GM12878 (cell line): ENCODE measurements around the gene ASTL. TPM values are rescaled to one million over a fixed set of nuclear protein-coding genes. Genes with fewer than 3 reads are reported as not detected.

Source experiments
- BCL11A ChIP-seq: IDR thresholded peaks from 2 replicates; pipeline ENCODE4 v1.6.1; 2011; ENCODE audit warnings: low read depth, low read length
- BHLHE40 ChIP-seq, 2 experiments: fragments of 450-650 bp in 1 of 2; IDR thresholded peaks; 2 replicates each; pipeline ENCODE4 v1.6.1; 2011 to 2017; ENCODE audit warnings: low read depth in 2 of 2, borderline replicate concordance in 1 of 2, improper control_type of control experiment in 1 of 2, low read length in 1 of 2, mild to moderate bottlenecking in 1 of 2
- JUNB ChIP-seq: IDR thresholded peaks from 2 replicates; pipeline ENCODE4 v1.6.1; 2016; ENCODE audit warnings: antibody characterized with exemption, mild to moderate bottlenecking
- KLF5 ChIP-seq: fragments of 450-650 bp; IDR thresholded peaks from 2 replicates; pipeline ENCODE4 v1.6.1; 2014; ENCODE audit warnings: mild to moderate bottlenecking; ENCODE audit not compliant: partially characterized antibody
- SMAD1 ChIP-seq: fragments of 450-650 bp; IDR thresholded peaks from 2 replicates; pipeline ENCODE4 v1.6.1; 2018; ENCODE audit warnings: mild to moderate bottlenecking, low read depth; ENCODE audit not compliant: partially characterized antibody
- SMAD5 ChIP-seq: IDR thresholded peaks from 2 replicates; pipeline ENCODE4 v1.6.1; 2016; ENCODE audit warnings: antibody characterized with exemption, low read depth
- STAT3 ChIP-seq: IDR thresholded peaks from 2 replicates; pipeline ENCODE4 v1.6.1; 2011; ENCODE audit warnings: low read depth, low read length, improper control_type of control experiment
- TBL1XR1 ChIP-seq: IDR thresholded peaks from 2 replicates; pipeline ENCODE4 v1.6.1; 2012; ENCODE audit warnings: low read depth, low read length, improper control_type of control experiment
- YY1 ChIP-seq: IDR thresholded peaks from 2 replicates; pipeline ENCODE4 v1.6.1; 2011; ENCODE audit warnings: low read depth, mild to moderate bottlenecking, low read length
- ZNF384 ChIP-seq: IDR thresholded peaks from 2 replicates; pipeline ENCODE4 v1.6.1; 2012; ENCODE audit warnings: low read depth, mild to moderate bottlenecking, low read length, improper control_type of control experiment, borderline replicate concordance
- ZZZ3 ChIP-seq: IDR thresholded peaks from 2 replicates; pipeline ENCODE4 v1.6.1; 2011; ENCODE audit warnings: low read depth; ENCODE audit not compliant: control insufficient read depth, insufficient read length
- polyA plus RNA-seq, 11 experiments: library from polyadenylated mRNA; depleted of rRNA in 4 of 11; unstranded in 6 of 11; stranded (reverse) in 5 of 11; fragments of >200 nt; fragmentation: Nextera tagmentation in 4 of 11; fragmentation: Illumina TruSeq in 1 of 11; extraction: Ambion mirVana in 4 of 11; extraction: Trizol in 1 of 11; gene quantifications; 1 replicate in 1 of 11; 2 replicates in 10 of 11; pipeline versions ENCODE4 v1.2.1 to v1.2.3, GENCODE V29; 2011 to 2016; ENCODE audit warnings: inconsistent platforms in 2 of 11, missing spikeins in 2 of 11, low read depth in 1 of 11
- total RNA-seq, 4 experiments: library from RNA; depleted of rRNA in 3 of 4; stranded (reverse); fragments of >200 nt in 3 of 4; fragmentation: Illumina TruSeq in 1 of 4; extraction: Trizol in 1 of 4; gene quantifications; 2 replicates each; pipeline versions ENCODE4 v1.2.1 to v1.2.3, GENCODE V29; 2013 to 2021
- TF ChIP-seq, protein P1 (sequence below): fragments of 450-650 bp; IDR thresholded peaks from 2 replicates; pipeline ENCODE4 v1.6.1; 2016; ENCODE audit warnings: mild to moderate bottlenecking
- TF ChIP-seq, protein P2 (sequence below): fragments of 450-650 bp; IDR thresholded peaks from 2 replicates; pipeline ENCODE4 v1.6.1; 2016; ENCODE audit warnings: mild to moderate bottlenecking
- TF ChIP-seq, protein P3 (sequence below): IDR thresholded peaks from 2 replicates; pipeline ENCODE4 v1.6.1; 2011; ENCODE audit warnings: borderline replicate concordance, low read depth, mild to moderate bottlenecking, moderate library complexity, low read length; ENCODE audit not compliant: insufficient read depth, poor library complexity, severe bottlenecking
- TF ChIP-seq, protein P4 (sequence below): IDR thresholded peaks from 2 replicates; pipeline ENCODE4 v1.6.1; 2012; ENCODE audit warnings: low read depth, low read length, improper control_type of control experiment
- TF ChIP-seq, protein P5 (sequence below): fragments of 450-650 bp; IDR thresholded peaks from 2 replicates; pipeline ENCODE4 v1.6.1; 2017; ENCODE audit warnings: mild to moderate bottlenecking, moderate library complexity

Gene ASTL
- total and polyA plus RNA-seq, 10 of the 15 experiments (the other 5 are each of a cell fraction or from before 2014, with no cell fraction given), result 0.18 to 1.0 (median 0.38) TPM; not detected in 4

DNA sequence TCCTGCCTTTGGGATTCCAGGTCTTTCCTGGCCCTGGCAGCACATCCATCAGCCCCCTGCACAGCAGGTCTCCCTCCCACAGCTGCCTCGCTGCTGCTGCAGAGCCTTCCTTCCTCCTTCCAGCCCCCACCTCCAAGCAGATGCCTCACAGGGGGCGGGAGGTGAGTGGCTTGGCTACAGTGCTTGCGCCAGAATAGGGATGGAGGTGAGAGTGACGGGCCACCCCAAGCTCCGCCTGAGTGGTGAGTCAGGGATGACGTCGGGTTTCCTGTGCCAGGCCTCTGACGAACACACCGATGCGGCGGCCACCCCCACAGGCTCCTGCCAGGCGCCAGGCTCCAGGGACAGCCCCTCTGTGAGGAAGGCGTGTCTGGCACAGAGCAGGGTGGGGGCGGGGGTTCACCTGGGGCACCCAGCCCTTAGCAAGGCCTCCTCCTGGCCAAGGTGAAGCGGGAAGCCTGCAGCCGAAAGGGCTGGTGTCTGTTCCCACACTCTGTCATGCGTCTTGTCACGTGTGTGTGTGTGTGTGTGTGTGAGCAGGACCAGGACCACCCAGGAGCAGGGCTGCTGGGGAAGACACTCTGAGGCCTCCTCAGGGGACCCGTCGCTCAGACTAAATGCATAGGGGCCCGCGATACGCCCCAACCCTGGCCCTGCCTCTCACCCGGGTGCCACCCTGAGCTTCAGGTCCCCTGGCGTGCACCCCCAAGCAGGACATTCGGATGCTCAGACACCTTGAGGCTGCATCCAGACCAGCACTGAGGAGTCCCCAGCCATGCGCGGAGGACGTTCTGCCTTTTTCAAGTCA lies 10.3 kb upstream of the ASTL start (continued):
- TF ChIP-seq, protein P1, sequence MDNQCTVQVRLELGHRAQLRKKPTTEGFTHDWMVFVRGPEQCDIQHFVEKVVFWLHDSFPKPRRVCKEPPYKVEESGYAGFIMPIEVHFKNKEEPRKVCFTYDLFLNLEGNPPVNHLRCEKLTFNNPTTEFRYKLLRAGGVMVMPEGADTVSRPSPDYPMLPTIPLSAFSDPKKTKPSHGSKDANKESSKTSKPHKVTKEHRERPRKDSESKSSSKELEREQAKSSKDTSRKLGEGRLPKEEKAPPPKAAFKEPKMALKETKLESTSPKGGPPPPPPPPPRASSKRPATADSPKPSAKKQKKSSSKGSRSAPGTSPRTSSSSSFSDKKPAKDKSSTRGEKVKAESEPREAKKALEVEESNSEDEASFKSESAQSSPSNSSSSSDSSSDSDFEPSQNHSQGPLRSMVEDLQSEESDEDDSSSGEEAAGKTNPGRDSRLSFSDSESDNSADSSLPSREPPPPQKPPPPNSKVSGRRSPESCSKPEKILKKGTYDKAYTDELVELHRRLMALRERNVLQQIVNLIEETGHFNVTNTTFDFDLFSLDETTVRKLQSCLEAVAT, result peak; percentile 71
- TF ChIP-seq ZNF384 (no peak), STAT3 (no peak), TBL1XR1 (peak; percentile 53; the same call in 1 of the 2 replicates), JUNB (peak; percentile 47; the same call in 1 of the 2 replicates), YY1 (no peak), SMAD1 (peak; percentile 86), SMAD5 (no peak), BCL11A (no peak), KLF5 (peak; percentile 54), BHLHE40 (IDR thresholded peaks at IDR 0.05; ENCODE audit: borderline replicate concordance in 1 of 2, low read depth in 2 of 2, low read length in 1 of 2) (peak; percentile 83 to 95; a peak in 3 of 4 replicates), ZZZ3 (no peak)
- TF ChIP-seq, protein P2, sequence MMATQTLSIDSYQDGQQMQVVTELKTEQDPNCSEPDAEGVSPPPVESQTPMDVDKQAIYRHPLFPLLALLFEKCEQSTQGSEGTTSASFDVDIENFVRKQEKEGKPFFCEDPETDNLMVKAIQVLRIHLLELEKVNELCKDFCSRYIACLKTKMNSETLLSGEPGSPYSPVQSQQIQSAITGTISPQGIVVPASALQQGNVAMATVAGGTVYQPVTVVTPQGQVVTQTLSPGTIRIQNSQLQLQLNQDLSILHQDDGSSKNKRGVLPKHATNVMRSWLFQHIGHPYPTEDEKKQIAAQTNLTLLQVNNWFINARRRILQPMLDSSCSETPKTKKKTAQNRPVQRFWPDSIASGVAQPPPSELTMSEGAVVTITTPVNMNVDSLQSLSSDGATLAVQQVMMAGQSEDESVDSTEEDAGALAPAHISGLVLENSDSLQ, result peak; percentile 96
- TF ChIP-seq, protein P3, sequence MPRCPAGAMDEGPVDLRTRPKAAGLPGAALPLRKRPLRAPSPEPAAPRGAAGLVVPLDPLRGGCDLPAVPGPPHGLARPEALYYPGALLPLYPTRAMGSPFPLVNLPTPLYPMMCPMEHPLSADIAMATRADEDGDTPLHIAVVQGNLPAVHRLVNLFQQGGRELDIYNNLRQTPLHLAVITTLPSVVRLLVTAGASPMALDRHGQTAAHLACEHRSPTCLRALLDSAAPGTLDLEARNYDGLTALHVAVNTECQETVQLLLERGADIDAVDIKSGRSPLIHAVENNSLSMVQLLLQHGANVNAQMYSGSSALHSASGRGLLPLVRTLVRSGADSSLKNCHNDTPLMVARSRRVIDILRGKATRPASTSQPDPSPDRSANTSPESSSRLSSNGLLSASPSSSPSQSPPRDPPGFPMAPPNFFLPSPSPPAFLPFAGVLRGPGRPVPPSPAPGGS, result peak; percentile 66
- TF ChIP-seq, protein P4, sequence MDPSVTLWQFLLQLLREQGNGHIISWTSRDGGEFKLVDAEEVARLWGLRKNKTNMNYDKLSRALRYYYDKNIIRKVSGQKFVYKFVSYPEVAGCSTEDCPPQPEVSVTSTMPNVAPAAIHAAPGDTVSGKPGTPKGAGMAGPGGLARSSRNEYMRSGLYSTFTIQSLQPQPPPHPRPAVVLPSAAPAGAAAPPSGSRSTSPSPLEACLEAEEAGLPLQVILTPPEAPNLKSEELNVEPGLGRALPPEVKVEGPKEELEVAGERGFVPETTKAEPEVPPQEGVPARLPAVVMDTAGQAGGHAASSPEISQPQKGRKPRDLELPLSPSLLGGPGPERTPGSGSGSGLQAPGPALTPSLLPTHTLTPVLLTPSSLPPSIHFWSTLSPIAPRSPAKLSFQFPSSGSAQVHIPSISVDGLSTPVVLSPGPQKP, result no peak
- TF ChIP-seq, protein P5, sequence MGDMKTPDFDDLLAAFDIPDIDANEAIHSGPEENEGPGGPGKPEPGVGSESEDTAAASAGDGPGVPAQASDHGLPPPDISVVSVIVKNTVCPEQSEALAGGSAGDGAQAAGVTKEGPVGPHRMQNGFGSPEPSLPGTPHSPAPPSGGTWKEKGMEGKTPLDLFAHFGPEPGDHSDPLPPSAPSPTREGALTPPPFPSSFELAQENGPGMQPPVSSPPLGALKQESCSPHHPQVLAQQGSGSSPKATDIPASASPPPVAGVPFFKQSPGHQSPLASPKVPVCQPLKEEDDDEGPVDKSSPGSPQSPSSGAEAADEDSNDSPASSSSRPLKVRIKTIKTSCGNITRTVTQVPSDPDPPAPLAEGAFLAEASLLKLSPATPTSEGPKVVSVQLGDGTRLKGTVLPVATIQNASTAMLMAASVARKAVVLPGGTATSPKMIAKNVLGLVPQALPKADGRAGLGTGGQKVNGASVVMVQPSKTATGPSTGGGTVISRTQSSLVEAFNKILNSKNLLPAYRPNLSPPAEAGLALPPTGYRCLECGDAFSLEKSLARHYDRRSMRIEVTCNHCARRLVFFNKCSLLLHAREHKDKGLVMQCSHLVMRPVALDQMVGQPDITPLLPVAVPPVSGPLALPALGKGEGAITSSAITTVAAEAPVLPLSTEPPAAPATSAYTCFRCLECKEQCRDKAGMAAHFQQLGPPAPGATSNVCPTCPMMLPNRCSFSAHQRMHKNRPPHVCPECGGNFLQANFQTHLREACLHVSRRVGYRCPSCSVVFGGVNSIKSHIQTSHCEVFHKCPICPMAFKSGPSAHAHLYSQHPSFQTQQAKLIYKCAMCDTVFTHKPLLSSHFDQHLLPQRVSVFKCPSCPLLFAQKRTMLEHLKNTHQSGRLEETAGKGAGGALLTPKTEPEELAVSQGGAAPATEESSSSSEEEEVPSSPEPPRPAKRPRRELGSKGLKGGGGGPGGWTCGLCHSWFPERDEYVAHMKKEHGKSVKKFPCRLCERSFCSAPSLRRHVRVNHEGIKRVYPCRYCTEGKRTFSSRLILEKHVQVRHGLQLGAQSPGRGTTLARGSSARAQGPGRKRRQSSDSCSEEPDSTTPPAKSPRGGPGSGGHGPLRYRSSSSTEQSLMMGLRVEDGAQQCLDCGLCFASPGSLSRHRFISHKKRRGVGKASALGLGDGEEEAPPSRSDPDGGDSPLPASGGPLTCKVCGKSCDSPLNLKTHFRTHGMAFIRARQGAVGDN, result peak; percentile 94
